IPS-18c (cell line): Measurements from ENCODE around the gene MMP20.

ENCODE experiments used
- H3K4me3 ChIP-seq: 2 replicates; pipeline ENCODE4 v1.7.0; 2013; ENCODE audit warnings: low read depth, mild to moderate bottlenecking, low read length, moderate library complexity; ENCODE audit not compliant: insufficient read depth
- H3K9me3 ChIP-seq: one replicate; pipeline ENCODE4 v1.6.1; 2013; ENCODE audit warnings: mild to moderate bottlenecking, low read length, moderate library complexity; ENCODE audit not compliant: control insufficient read depth, insufficient read depth

The MMP20 gene

GRCh38 chr11:102604875-102605274 is 20.3 kb downstream of the MMP20 start:
- Histone ChIP-seq H3K9me3 (no peaks in the 10 kb centered on the region), H3K4me3 (no peak overlapping the region)

- H3K4me3 ChIP-seq: no peak overlapping the region
- no peaks in the 10 kb centered on the region for H3K9me3 ChIP-seq
Observed at GRCh38 chr11:102604011-102604410, 21.1 kb downstream of the MMP20 start.

DNA sequence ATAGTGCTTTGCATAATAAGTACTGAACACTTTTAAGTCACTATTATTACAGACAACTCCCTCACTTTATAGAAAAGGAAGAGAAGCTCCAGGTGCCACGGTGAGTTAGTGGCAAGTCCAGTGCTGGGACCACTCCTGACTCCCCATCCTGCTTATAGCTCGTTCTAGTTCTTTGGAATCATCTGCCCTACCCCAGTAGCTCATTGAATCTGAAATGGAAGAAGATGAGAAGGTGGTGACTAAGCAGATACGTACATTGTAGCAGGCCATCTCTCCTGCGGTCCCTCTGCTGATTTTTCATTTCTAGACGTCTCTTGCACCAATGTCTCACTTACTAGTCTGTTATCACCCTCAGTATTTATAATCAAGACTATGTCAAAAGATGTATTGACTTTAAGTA is 21.6 kb downstream of the MMP20 start:
- H3K4me3 ChIP-seq: no peak overlapping the region
- no peaks in the 10 kb centered on the region for H3K9me3 ChIP-seq

GRCh38 chr11:102603091-102603490 is 22.0 kb downstream of the MMP20 start:
- Histone ChIP-seq H3K9me3 (no peaks in the 10 kb centered on the region), H3K4me3 (no peak overlapping the region)

- Histone ChIP-seq H3K9me3 (no peaks in the 10 kb centered on the region), H3K4me3 (no peak overlapping the region)
Observed at GRCh38 chr11:102600666-102601065, 24.5 kb downstream of the MMP20 start.

DNA sequence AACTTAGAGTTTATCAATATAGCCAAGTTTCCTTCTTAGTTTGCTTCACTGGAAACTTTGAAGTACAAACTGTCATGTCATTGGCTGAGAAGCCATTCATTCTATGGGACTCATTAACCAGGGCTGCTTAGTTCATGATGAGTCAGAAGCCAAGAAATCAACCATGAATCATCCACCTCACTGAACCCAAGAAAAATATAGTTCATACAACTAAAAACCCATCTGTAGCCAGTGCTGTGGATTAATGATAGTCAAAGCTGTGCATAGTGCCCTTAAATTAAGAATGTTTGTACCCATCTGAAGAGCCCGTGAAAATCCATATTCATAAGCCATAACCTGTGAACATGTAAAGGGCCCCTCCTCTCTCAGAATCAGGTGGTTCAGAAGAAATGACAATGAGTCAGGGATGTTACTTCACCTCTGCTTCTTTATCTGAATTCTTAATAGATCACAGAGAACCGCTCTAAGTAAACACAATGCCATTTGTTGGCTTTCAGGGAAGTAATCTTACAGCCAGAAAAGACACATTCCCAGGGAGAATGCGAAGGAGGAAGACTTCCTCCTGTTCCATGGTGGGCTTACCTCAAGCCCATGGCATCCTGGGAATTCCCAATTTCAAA is 25.4 kb downstream of the MMP20 start:
- Histone ChIP-seq H3K4me3 (no peak overlapping the region), H3K9me3 (no peaks in the 10 kb centered on the region)

DNA sequence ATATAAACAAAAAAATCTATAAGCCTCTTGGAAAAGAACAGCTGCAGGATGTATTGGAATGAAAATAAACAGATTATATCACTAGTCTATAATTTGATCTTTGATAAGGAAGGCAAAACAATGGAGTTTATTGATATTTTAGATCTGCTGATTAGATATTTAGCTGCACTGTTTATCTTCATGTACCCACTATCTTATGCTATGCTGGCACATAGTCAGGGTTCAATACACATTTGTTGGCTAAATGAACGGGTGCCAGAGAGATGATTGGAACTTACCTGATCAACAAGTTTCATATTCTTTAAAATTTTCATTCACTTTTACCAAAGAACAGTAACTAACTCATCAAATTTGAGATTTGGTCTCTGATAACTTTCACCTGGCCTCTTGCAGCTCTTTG is 26.9 kb downstream of the MMP20 start:
- H3K4me3 ChIP-seq: no peak overlapping the region
- H3K9me3 ChIP-seq: no peaks in the 10 kb centered on the region

DNA sequence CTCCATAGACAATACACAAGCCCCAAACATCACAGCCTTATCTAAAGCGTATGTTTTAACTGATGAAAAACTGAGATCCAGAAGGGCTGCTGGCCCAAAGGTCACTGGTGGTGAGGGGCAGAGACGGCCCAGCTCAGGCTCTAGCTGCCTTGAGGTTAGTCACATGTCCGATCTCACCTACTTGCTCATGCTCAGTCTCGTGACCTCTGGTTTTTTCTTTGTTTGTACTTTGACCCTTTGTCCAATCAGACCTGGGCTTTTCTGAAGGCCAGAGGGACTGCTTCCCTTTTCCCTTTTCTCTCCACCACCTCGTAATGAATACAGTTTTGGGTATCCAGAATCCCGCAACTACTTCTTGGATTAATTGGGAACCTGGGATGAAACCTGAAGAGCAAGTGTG is 28.6 kb downstream of the MMP20 start:
- no peak overlapping the region for H3K4me3 ChIP-seq
- no peaks in the 10 kb centered on the region for H3K9me3 ChIP-seq

DNA sequence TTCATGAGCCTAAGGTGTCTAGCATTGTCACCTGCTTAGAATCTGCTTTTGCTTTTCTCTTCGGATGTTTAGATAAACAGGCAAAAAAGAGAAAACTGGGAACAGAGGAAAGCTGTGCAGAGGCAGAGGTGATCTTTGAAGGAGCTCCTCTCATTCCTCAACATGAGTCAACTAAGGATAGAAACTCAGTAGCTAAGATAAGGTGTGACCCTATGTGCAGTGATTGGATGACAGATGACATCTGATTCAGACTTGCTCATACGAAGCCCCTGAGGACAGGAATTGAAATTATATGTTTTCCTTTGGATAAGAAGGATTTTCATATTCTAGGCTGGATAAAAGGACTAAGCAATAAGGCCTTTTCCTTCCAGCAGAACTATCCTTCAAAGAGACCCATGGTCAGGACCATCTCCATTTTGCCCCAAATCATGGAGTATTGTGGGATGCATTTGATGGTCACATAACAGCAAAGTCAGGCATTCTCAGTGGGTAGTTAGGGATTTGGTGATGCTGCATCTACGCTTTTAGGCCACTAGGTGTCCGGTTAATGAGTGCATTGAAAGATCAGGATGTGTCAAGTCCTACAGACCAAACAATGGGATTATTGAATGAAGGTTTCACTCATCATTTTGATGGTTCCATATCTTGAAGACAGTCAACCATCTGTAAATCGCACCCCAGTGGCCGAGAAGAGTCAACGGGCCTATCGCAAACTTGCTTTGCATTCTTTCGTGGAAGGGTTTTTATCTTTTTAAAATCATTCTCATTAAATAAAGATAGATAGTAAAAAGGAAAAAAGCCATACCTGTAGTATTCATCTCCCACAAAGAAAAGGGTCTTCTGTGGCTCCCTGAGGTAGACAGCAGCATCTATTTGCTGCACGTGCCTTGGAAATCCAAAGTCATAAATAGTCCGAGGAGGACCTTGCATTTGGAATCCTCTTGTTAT is 32.2 kb downstream of the MMP20 start:
- no peak overlapping the region for H3K4me3 ChIP-seq
- H3K9me3 ChIP-seq: no peaks in the 10 kb centered on the region

DNA sequence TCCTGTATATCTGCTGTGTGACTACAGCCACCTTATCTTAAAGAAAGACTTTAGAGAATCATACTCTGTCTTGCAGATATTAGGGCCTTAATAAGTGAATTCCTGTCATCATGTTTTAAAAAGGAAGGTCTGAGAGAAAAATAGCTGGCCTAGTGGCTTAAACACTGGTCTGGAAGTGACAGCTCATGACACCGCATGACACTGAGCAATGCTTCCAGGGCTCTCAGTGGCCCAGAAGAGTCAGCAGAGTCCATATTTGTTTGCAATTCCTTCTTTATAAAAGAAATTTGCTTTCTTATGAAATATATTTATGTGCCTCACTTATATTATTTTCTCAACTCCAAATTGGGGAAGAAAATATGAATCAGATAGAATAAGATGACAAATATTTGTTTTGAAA is 33.0 kb downstream of the MMP20 start:
- no peaks in the 10 kb centered on the region for H3K9me3 ChIP-seq
- no peak overlapping the region for H3K4me3 ChIP-seq

- no peak overlapping the region for H3K4me3 ChIP-seq
Observed at GRCh38 chr11:102591160-102591718, 33.9 kb downstream of the MMP20 start.

GRCh38 chr11:102590276-102591049 is 34.7 kb downstream of the MMP20 start:
- H3K4me3 ChIP-seq: no peak overlapping the region
- no peaks in the 10 kb centered on the region for H3K9me3 ChIP-seq

More at GRCh38 chr11:102591160-102591718, 33.9 kb downstream of the MMP20 start:
- no peaks in the 10 kb centered on the region for H3K9me3 ChIP-seq

- no peaks in the 10 kb centered on the region for H3K9me3 ChIP-seq
- no peak overlapping the region for H3K4me3 ChIP-seq
Observed at GRCh38 chr11:102589047-102589459, 36.1 kb downstream of the MMP20 start.

- H3K4me3 ChIP-seq: no peak overlapping the region
- no peaks in the 10 kb centered on the region for H3K9me3 ChIP-seq
Observed at GRCh38 chr11:102587722-102588121, 37.4 kb downstream of the MMP20 start.

GRCh38 chr11:102583141-102583873 is 41.8 kb downstream of the MMP20 start:
- Histone ChIP-seq H3K9me3 (no peaks in the 10 kb centered on the region), H3K4me3 (no peak overlapping the region)

GRCh38 chr11:102582140-102582539 is 43.0 kb downstream of the MMP20 start:
- no peaks in the 10 kb centered on the region for H3K9me3 ChIP-seq

DNA sequence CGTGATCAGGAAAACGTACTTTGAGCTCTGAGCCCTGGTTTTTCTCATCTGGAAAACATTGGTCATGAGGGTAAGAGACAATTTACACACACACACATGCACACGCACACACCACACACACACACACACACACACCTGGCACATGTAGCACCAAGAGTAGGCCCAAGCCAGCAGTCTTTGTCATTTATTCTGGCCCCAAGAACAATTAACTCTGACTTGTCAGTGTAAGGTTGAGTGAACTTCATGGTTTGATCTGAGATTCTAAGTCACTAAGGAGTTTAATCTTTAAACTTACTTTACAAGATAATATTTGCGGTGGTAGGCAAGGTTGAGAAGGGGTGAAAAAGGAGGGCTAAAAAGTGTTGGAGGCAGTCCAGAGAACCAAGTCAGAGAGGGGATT is 44.1 kb downstream of the MMP20 start:
- Histone ChIP-seq H3K4me3 (no peak overlapping the region), H3K9me3 (no peaks in the 10 kb centered on the region)

More at GRCh38 chr11:102582140-102582539, 43.0 kb downstream of the MMP20 start:
- no peak overlapping the region for H3K4me3 ChIP-seq
